Smooth muscle cell (in vitro differentiated cells): Measurements from ENCODE around the gene SLC51B. TPM values are rescaled to one million over a fixed set of nuclear protein-coding genes. Genes with fewer than 3 reads are reported as not detected.

Source experiments
- DNase-seq: peaks from one replicate; lab custom pipeline; 2025; ENCODE audit not compliant: unreplicated experiment; lab: John Stamatoyannopoulos, UW
- H2AFZ ChIP-seq: fragments of 200-600 bp; sonication (generic); 2 replicates; pipeline ENCODE4 v1.6.0; 2016; ENCODE audit warnings: antibody characterized with exemption, low read depth, mild to moderate bottlenecking
- H3F3A ChIP-seq: fragments of 200-600 bp; sonication (generic); 2 replicates; pipeline ENCODE4 v1.6.0; 2017; ENCODE audit warnings: antibody characterized with exemption, low read depth
- H3K27ac ChIP-seq: fragments of 200-600 bp; sonication (generic); 2 replicates; pipeline ENCODE4 v1.5.1; 2016; ENCODE audit warnings: low read depth, mild to moderate bottlenecking
- H3K27me3 ChIP-seq: fragments of 200-600 bp; sonication (generic); 2 replicates; pipeline ENCODE4 v1.6.1; 2016; ENCODE audit warnings: low read depth, mild to moderate bottlenecking
- H3K36me3 ChIP-seq: fragments of 200-600 bp; sonication (generic); 2 replicates; pipeline ENCODE4 v1.5.1; 2016; ENCODE audit warnings: low read depth
- H3K4me1 ChIP-seq: fragments of 200-600 bp; sonication (generic); 2 replicates; pipeline ENCODE4 v1.5.1; 2016; ENCODE audit warnings: low read depth
- H3K4me2 ChIP-seq: fragments of 200-600 bp; sonication (generic); 2 replicates; pipeline ENCODE4 v1.6.0; 2016; ENCODE audit warnings: mild to moderate bottlenecking
- H3K4me3 ChIP-seq: fragments of 200-600 bp; sonication (generic); 2 replicates; pipeline ENCODE4 v1.5.1; 2016; ENCODE audit warnings: mild to moderate bottlenecking
- H3K79me2 ChIP-seq: fragments of 200-600 bp; sonication (generic); 2 replicates; pipeline ENCODE4 v1.6.0; 2016; ENCODE audit warnings: low read depth, mild to moderate bottlenecking
- H3K9ac ChIP-seq: fragments of 200-600 bp; sonication (generic); 2 replicates; pipeline ENCODE4 v1.6.0; 2016; ENCODE audit warnings: low read depth
- H3K9me3 ChIP-seq: fragments of 200-600 bp; sonication (generic); replicated peaks from 2 replicates; pipeline ENCODE4 v1.5.1; 2016; ENCODE audit warnings: low read depth
- H4K20me1 ChIP-seq: fragments of 200-600 bp; sonication (generic); 2 replicates; pipeline ENCODE4 v1.6.0; 2016; ENCODE audit warnings: low read depth
- CTCF ChIP-seq: fragments of 200-600 bp; sonication (generic); IDR thresholded peaks from 2 replicates; pipeline ENCODE4 v1.5.1; 2017; ENCODE audit warnings: borderline replicate concordance, mild to moderate bottlenecking, antibody characterized with exemption; ENCODE audit not compliant: insufficient read depth, poor library complexity, severe bottlenecking
- whole genome bisulfite sequencing: methylation state at CpG from one replicate; pipeline ENCODE4 v1.1.7; 2016; ENCODE audit warnings: low lambda C conversion rate; 5-methylcytosine and 5-hydroxymethylcytosine counted together
- polyA plus RNA-seq: library from polyadenylated mRNA; unstranded; fragments of >200 nt; fragmentation: Nextera tagmentation; extraction: Ambion mirVana; gene quantifications from 2 replicates; pipeline ENCODE4 v1.2.1, GENCODE V29; 2016
- total RNA-seq: library from RNA; depleted of rRNA; stranded (reverse); fragments of >200 nt; gene quantifications from 2 replicates; pipeline ENCODE4 v1.2.3, GENCODE V29; 2014

SLC51B gene
- total and polyA plus RNA-seq, 2 experiments from 2014 or later = not detected

- Histone ChIP-seq H3K27ac (no peak overlapping the region), H3K9me3 (no peaks in the 10 kb centered on the region), H3F3A (no peaks in the 10 kb centered on the region), H3K4me1 (peaks cover 38% of the 10 kb centered on the region), H2AFZ (no peak overlapping the region), H4K20me1 (no peaks in the 10 kb centered on the region), H3K4me2 (no peak overlapping the region), H3K36me3 (no peaks in the 10 kb centered on the region), H3K9ac (no peak overlapping the region), H3K79me2 (no peaks in the 10 kb centered on the region), H3K27me3 (no peaks in the 10 kb centered on the region), H3K4me3 (no peak overlapping the region)
- DNase-seq = no peak
- 96% methylated on average over 7 of the region's 7 CpGs for WGBS
- TF ChIP-seq CTCF = no peak
Observed at GRCh38 chr15:65084500-65085206, 39.5 kb downstream of the SLC51B start.

GRCh38 chr15:65085207-65085753 is 40.1 kb downstream of the SLC51B start:
- H3K36me3 ChIP-seq = no peaks in the 10 kb centered on the region
- H3K27me3 ChIP-seq = no peaks in the 10 kb centered on the region
- 81% methylated on average over 8 of the region's 8 CpGs for WGBS

GRCh38 chr15:65085990-65086679 is 40.9 kb downstream of the SLC51B start:
- Histone ChIP-seq H3K79me2 (no peaks in the 10 kb centered on the region), H3K27ac (no peak overlapping the region), H4K20me1 (no peaks in the 10 kb centered on the region), H3K9me3 (no peaks in the 10 kb centered on the region), H3K9ac (no peak overlapping the region), H3K4me1 (peaks cover 38% of the 10 kb centered on the region), H3F3A (no peaks in the 10 kb centered on the region), H3K4me3 (no peak overlapping the region), H3K4me2 (no peak overlapping the region), H3K27me3 (no peaks in the 10 kb centered on the region), H2AFZ (no peak overlapping the region), H3K36me3 (no peaks in the 10 kb centered on the region)
- DNase-seq = no peak
- TF ChIP-seq CTCF = peak; percentile 33
- 85% methylated on average over 6 of the region's 6 CpGs for WGBS

More at GRCh38 chr15:65085207-65085753, 40.1 kb downstream of the SLC51B start:
- H3K4me1 ChIP-seq = peaks cover 38% of the 10 kb centered on the region
- DNase-seq = no peak
- no peaks in the 10 kb centered on the region for H4K20me1 ChIP-seq
- TF ChIP-seq CTCF = no peak
- H3K9ac ChIP-seq = no peak overlapping the region
- no peaks in the 10 kb centered on the region for H3F3A ChIP-seq
- no peak overlapping the region for H3K4me3 ChIP-seq
- H2AFZ ChIP-seq = no peak overlapping the region
- no peaks in the 10 kb centered on the region for H3K9me3 ChIP-seq
- no peaks in the 10 kb centered on the region for H3K79me2 ChIP-seq
- H3K4me2 ChIP-seq = no peak overlapping the region
- H3K27ac ChIP-seq = no peak overlapping the region
